HG03108 (cell line): Measurements from ENCODE around the gene GALNTL6.

Experiments used
- ATAC-seq: cut with Tn5 transposase; IDR thresholded peaks from one replicate; pipeline ENCODE4 v1.9.1; 2021; ENCODE audit warnings: moderate library complexity; ENCODE audit not compliant: unreplicated experiment

Gene GALNTL6

DNA sequence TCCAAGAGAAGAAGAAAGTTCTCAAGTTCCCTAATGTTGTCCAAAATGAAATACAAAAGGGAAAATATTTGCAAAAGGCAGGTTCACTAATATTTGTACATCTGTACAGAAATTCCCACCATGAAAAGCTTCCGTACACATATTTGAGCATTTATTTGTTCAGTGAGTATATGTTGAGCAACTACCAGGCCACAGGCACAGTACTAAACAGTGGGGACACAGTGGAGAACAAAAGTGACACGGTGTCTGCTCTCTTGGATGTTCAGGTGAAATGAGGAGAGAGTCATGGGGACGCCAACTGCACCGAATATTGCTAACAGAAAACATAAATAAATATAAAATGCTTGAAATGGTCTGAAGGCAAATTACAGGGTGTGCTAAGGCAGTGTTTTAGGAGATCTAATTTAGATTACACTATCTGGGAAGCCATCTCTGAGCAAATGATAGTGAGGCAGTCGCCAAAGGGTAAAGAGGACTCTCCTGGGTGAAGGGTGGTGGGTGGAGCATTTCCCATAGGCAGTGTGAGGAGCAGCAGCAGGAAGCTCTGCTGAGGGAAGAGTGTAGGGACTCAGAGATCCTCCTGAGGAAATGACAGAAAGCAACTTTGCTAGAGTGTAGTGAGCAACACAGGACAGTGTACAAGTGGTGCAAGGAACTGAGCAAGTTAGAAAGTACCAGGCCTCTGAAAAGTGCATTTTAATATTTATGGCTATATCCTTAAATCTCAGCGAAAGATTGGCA, 375.2 kb downstream of the GALNTL6 start:
- no peak for ATAC-seq

- peak; percentile 64 for ATAC-seq
Observed at GRCh38 chr4:172202480-172203076, 389.4 kb downstream of the GALNTL6 start.

- no peak for ATAC-seq
Observed at GRCh38 chr4:172207258-172207657, 394.1 kb downstream of the GALNTL6 start.

GRCh38 chr4:172207886-172208285, 394.7 kb downstream of the GALNTL6 start:
- no peak for ATAC-seq

DNA sequence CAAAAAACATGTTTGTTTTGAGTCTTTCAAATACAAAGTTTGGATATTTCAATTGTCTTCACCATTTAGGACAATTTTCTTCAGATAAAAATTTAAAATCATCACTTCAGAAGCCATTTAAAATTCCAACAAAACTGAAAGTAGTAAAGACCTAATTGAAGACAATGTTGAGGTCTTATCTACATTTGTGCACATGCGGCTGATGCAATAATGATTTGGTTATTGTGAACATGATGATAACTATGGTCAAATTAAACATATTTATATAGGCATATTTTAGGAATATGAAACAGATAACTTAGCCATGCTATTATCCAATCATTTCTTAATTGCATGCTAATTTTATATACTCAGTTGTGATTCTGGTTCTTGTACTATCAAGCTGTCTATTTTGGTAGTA, 407.5 kb downstream of the GALNTL6 start:
- ATAC-seq, result no peak

DNA sequence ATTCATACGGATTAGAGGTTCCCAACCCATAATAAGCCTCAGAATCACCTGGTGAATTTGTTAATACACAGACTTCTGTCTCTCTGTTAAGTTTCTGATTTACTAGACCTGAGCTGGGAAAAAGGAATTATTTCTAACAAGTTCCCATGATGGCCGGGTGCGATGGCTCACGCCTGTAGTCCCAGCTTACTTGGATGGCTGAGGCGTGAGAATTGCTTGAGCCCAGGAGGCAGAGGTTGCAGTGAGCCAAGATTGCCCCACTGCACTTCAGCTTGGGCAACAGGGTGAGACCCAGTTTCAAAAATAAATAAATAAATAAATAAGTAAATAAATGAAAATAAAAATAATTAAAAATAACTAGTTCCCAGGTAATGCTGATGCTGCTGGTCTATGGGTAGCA, 412.3 kb downstream of the GALNTL6 start:
- no peak for ATAC-seq

DNA sequence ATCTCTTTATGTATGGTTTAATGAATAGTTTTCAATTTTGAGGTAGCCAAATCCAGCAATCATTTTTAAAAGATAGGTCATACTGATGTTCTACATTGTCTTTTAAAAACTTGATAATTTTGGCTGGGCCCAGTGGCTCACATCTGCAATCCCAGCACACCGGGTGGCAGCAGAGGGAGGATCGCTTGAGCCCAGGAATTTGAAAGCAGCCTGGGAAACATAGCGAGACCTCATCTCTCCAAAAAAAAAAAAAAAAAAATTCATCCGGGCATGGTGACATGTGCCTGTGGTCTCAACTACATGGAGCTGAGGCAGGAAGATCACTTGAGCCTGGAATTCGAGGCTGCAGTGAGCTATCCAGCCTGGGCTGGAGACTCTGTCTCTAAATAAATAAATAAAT, 419.8 kb downstream of the GALNTL6 start:
- ATAC-seq, result no peak

- no peak for ATAC-seq
Observed at GRCh38 chr4:172243551-172243950, 430.3 kb downstream of the GALNTL6 start.

DNA sequence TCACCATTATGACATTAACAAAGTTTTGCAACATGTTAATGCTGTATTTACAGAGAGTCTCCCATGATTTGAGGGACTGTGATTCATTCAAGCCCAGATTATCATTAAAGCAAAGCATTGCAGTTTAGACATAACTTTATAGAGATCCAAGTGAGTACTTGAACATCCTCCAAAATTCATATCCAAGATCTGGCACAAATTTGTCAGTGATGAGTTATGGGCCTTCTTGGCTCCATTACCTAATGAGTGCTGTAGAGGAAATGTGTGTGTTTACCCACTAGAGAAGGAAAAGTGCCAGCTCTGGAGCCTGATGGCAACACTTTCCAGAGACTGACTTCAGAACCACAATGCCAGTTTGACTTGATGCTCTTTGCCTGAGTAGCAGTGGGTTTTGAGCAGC, 432.3 kb downstream of the GALNTL6 start:
- ATAC-seq, result no peak

- ATAC-seq, result no peak
Observed at GRCh38 chr4:172253409-172253808, 440.2 kb downstream of the GALNTL6 start.

- ATAC-seq, result no peak
Observed at GRCh38 chr4:172256820-172257219, 443.6 kb downstream of the GALNTL6 start.

DNA sequence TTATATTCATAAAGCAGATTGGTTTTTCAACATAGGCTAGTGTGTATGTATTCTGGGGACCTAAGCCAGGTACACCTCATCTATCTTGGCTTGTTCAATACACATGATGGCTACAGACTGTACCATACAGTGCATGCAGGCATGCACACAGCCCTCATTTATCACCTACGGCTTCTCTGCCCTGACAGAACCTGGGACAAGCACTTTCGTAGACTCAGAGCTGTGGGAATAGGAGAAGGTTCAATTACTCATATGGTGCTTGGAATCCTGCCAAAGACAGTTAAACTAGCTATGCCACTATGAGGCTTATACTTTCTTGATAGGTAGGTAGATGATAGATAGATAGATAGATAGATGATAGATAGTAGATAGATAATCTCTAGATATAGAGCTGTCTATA, 457.2 kb downstream of the GALNTL6 start:
- no peak for ATAC-seq

GRCh38 chr4:172287117-172287516, 473.9 kb downstream of the GALNTL6 start:
- no peak for ATAC-seq

GRCh38 chr4:172305698-172306097, 492.5 kb downstream of the GALNTL6 start:
- no peak for ATAC-seq

DNA sequence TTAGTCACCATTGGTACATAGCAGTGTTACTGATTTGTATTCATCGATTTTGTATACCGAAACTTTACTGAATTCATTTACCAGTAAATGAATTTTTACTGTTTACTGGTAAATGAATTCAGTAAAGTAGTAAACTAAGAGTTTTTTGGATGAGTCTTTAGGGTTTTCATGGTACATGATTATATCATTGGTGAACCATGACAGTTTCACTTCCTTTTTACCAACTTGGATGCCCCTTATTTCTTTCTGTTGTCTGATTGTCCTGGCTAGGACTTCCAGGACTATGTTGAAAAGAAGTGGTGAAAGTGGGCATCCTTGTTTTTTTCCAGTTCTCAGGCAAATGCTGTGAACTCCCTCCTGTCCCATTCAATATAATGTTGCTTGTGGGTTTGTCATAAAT, 494.9 kb downstream of the GALNTL6 start:
- ATAC-seq, result no peak

GRCh38 chr4:172311682-172312081, 498.5 kb downstream of the GALNTL6 start:
- no peak for ATAC-seq

DNA sequence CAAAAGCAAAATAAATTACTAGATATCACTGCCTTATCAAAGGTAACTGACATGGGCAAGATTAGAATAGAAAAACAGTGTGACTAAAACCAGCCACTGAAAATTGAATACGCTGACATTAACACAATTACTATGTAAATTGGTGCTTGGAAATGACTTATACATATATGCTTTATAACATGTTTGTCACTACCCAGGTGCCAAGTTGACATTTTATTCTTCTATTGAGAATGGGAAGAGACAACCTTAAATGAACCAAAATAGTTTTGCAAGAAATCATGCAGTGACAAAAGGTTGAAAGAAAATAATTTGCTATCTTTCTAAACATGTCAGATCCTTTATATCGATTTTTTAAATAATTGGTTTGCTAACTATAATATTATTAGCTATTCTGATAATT, 510.1 kb downstream of the GALNTL6 start:
- ATAC-seq, result no peak

- ATAC-seq, result no peak
Observed at GRCh38 chr4:172344308-172344938, 531.2 kb downstream of the GALNTL6 start.

- ATAC-seq, result no peak
Observed at GRCh38 chr4:172348426-172348825, 535.2 kb downstream of the GALNTL6 start.

- ATAC-seq, result no peak
Observed at GRCh38 chr4:172352356-172352755, 539.2 kb downstream of the GALNTL6 start.

GRCh38 chr4:172356016-172356415, 542.8 kb downstream of the GALNTL6 start:
- ATAC-seq, result no peak

DNA sequence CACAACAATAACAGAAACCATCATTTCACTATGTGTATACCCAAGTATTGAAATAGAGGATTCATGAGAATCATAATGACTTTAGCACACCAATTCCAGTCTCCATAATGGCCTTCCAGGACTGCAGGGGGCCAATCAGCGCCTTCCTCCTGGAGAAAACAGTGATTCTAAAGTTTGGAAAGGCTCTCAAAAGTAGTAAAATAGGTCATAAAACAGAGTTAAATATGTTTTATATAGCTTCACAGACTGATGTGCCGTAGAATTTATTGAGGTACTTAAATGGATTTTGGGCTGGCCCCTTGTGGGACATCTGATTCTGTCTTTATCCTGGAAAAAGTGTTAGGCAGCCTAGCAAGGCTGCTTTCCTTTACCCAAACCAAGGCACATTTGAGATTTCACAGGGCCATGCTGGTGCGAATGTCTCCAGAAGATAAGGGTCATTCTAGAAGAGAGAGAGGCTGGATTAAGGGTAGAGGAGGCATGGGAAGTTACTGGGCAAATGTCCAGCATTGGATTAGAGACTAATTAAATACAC, 543.9 kb downstream of the GALNTL6 start:
- no peak for ATAC-seq
